SU-DHL-6 (cell line): ENCODE measurements around the gene CDH3.

Experiments used
- CTCF ChIP-seq: fragments of 200-600 bp; sonication (generic); IDR thresholded peaks from one replicate; pipeline ENCODE4 v1.5.1; 2017; ENCODE audit warnings: antibody characterized with exemption, mild to moderate bottlenecking, low read length, moderate library complexity; ENCODE audit not compliant: insufficient read depth, poor library complexity, severe bottlenecking
- EZH2phosphoT487 ChIP-seq: fragments of 200-600 bp; sonication (generic), shearing (Covaris generic); conservative IDR thresholded peaks from 2 replicates; pipeline ENCODE4 v1.6.1; 2018; ENCODE audit warnings: mild to moderate bottlenecking, antibody characterized with exemption, low read length, moderate library complexity, mixed read lengths

GRCh38 chr16:68645494-68646388, 631 bp downstream of the CDH3 start:
- TF ChIP-seq CTCF (no peak), EZH2phosphoT487 (no peak)
